Measurements from ENCODE around the gene ADCYAP1R1.

DNA sequence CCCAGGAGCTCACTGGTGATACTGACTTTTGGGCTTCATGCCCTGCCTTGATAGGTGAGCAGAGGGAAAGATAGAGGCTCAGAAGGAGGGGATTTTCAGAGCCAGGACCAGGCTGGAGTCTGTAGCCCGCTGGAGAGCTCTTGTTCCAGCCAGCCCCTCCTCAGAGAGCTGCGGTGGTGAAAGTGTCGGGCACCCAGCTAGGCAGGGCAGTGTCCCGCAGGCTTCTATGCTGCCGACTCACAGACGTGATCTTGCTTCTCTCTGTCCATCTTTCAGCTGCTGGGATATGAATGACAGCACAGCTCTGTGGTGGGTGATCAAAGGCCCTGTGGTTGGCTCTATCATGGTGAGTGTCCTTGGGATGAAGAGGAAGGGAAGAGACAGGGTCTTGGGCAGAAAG is 35.2 kb downstream of the ADCYAP1R1 start:
- no peak for TF ChIP-seq CTCF (IDR thresholded peaks at IDR 0.05)
- no peak for TF ChIP-seq POLR2A (IDR thresholded peaks at IDR 0.05)
- TF ChIP-seq POLR2AphosphoS5 (IDR thresholded peaks at IDR 0.05): no peak
- TF ChIP-seq EP300 (IDR thresholded peaks at IDR 0.05; ENCODE audit: low read depth): no peak
